Measurements from ENCODE around the gene NINL. TPM values are rescaled to one million over a fixed set of nuclear protein-coding genes. Genes with fewer than 3 reads are reported as not detected.

NINL gene
- total and polyA plus RNA-seq, 2 of the 4 experiments (the other 2 are of a cell fraction): 3.0 to 10.4 TPM

DNA sequence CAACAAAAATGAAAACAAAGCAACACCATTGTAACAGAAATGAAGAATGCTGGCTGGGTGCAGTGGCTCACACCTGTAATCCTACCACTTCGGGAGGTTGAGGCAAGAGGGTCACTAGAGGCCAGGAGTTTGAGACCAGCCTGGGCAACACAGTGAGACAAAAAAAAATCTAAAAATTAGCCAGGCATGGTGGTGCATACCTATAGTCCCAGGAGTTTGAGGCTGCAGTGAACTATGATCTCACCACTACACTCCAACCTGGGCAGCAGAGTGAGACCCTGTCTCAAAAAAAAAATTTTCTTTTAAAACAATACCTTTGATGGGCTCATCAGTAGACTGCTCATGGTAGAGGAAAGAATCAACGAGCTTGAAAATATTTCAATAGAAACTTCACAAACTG lies 18.5 kb downstream of the NINL start:
- no peak overlapping the region for H2BK20ac ChIP-seq (ENCODE audit: low read depth, low read length)
- H2BK120ac ChIP-seq (ENCODE audit: low read depth, low read length): no peak overlapping the region
- H3K36me3 ChIP-seq (ENCODE audit: control insufficient read depth, insufficient read depth, low read length): peaks cover 4% of the 10 kb centered on the region; the same call in 1 of the 2 replicates
- peaks cover 2% of the 10 kb centered on the region; the same call in 1 of the 2 replicates for H3K9me3 ChIP-seq (ENCODE audit: control insufficient read depth, insufficient read depth, low read length)
- no peak overlapping the region for H2BK15ac ChIP-seq (ENCODE audit: low read depth, low read length)
- DNase-seq (no peak), ATAC-seq (ENCODE audit: low read depth) (no peak)
- ChIA-PET POLR2A (ENCODE audit: unreplicated experiment) (no interaction called here), CTCF (no interaction called here)
- no peak overlapping the region for H3K27ac ChIP-seq (ENCODE audit: insufficient read depth, low read length)
- H4K8ac ChIP-seq (ENCODE audit: low read depth in 2 of 2, low read length in 2 of 2): no peak overlapping the region
- in situ Hi-C loops (cut with MboI; ENCODE audit: low sequenced_read_pairs) (no loop called here), dilution Hi-C loops (cut with HindIII; ENCODE audit: low sequenced_read_pairs, unreplicated experiment) (no loop called here), intact Hi-C loops (cut with micrococcal nuclease) (no loop called here)
- no peak overlapping the region for H3K18ac ChIP-seq (ENCODE audit: low read depth, low read length)
- no CpG with 5 or more reads among the region's 2 CpGs for WGBS, 2 experiments (ENCODE audit: extremely low coverage in 2 of 2, insufficient read length in 1 of 2)
- no TSS peak for BruUV-seq (replicated peaks)
- H3K4me2 ChIP-seq (ENCODE audit: low read depth, low read length): no peak overlapping the region
- H4K20me1 ChIP-seq (ENCODE audit: insufficient read depth, low read length): peaks cover 15% of the 10 kb centered on the region
- H3K27me3 ChIP-seq (ENCODE audit: control insufficient read depth, insufficient read depth, low read length): no peaks in the 10 kb centered on the region
- no peak overlapping the region for H3K9ac ChIP-seq (ENCODE audit: low read depth, low read length)
- no peak overlapping the region for H4K91ac ChIP-seq (ENCODE audit: insufficient read depth, low read depth, low read length)
- no peaks in the 10 kb centered on the region for H3K9me1 ChIP-seq (ENCODE audit: insufficient read depth, low read length)
- H2AK5ac ChIP-seq (ENCODE audit: low read depth, low read length): no peak overlapping the region
- no peak overlapping the region for H3K14ac ChIP-seq (replicated peaks; ENCODE audit: low read depth, low read length)
- peaks cover 15 to 40% of the 10 kb centered on the region in 2 experiments; a peak in 3 of 4 replicates for H3K79me1 ChIP-seq (ENCODE audit: low read depth in 1 of 2, low read length in 2 of 2)
- H3K4ac ChIP-seq (ENCODE audit: low read depth, low read length): no peak overlapping the region
- no peak overlapping the region for H3K4me3 ChIP-seq (ENCODE audit: insufficient read depth, low read depth, low read length)
- no peak overlapping the region for H3K56ac ChIP-seq (ENCODE audit: extremely low read depth, insufficient read depth, low read length)
- H4K5ac ChIP-seq (ENCODE audit: low read depth, low read length): no peak overlapping the region
- no peak overlapping the region for H2AFZ ChIP-seq (replicated peaks; ENCODE audit: low read length, poor library complexity)
- TF ChIP-seq RFX5 (IDR thresholded peaks at IDR 0.05; ENCODE audit: low read depth, low read length) (no peak), CEBPB (IDR thresholded peaks at IDR 0.05; ENCODE audit: low read depth, low read length) (no peak), MAFK (IDR thresholded peaks at IDR 0.05; ENCODE audit: low read depth, low read length) (no peak), SMC3 (IDR thresholded peaks at IDR 0.05; ENCODE audit: low read depth, low read length) (no peak), MAZ (IDR thresholded peaks at IDR 0.05; ENCODE audit: borderline replicate concordance, low read depth, low read length) (no peak), RAD21 (IDR thresholded peaks at IDR 0.05; ENCODE audit: low read length) (no peak), CHD1 (IDR thresholded peaks at IDR 0.05; ENCODE audit: low read depth, low read length) (no peak), RCOR1 (IDR thresholded peaks at IDR 0.05; ENCODE audit: insufficient replicate concordance, low read length) (no peak), BHLHE40 (IDR thresholded peaks at IDR 0.05; ENCODE audit: low read depth, low read length) (no peak), FOS (IDR thresholded peaks at IDR 0.05; ENCODE audit: low read depth, low read length) (no peak), NFE2L2 (IDR thresholded peaks at IDR 0.05; ENCODE audit: low read depth, low read length) (no peak), MXI1 (IDR thresholded peaks at IDR 0.05; ENCODE audit: borderline replicate concordance, low read depth, low read length) (no peak), POLR2A (IDR thresholded peaks at IDR 0.05; ENCODE audit: low read depth, low read length) (no peak)
- TF ChIP-seq, protein P1, sequence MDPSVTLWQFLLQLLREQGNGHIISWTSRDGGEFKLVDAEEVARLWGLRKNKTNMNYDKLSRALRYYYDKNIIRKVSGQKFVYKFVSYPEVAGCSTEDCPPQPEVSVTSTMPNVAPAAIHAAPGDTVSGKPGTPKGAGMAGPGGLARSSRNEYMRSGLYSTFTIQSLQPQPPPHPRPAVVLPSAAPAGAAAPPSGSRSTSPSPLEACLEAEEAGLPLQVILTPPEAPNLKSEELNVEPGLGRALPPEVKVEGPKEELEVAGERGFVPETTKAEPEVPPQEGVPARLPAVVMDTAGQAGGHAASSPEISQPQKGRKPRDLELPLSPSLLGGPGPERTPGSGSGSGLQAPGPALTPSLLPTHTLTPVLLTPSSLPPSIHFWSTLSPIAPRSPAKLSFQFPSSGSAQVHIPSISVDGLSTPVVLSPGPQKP (IDR thresholded peaks at IDR 0.05; ENCODE audit: borderline replicate concordance, low read depth, low read length): no peak
- TF ChIP-seq, protein P2, sequence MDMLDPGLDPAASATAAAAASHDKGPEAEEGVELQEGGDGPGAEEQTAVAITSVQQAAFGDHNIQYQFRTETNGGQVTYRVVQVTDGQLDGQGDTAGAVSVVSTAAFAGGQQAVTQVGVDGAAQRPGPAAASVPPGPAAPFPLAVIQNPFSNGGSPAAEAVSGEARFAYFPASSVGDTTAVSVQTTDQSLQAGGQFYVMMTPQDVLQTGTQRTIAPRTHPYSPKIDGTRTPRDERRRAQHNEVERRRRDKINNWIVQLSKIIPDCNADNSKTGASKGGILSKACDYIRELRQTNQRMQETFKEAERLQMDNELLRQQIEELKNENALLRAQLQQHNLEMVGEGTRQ (IDR thresholded peaks at IDR 0.05; ENCODE audit: low read depth, low read length): no peak
- TF ChIP-seq, protein P3, sequence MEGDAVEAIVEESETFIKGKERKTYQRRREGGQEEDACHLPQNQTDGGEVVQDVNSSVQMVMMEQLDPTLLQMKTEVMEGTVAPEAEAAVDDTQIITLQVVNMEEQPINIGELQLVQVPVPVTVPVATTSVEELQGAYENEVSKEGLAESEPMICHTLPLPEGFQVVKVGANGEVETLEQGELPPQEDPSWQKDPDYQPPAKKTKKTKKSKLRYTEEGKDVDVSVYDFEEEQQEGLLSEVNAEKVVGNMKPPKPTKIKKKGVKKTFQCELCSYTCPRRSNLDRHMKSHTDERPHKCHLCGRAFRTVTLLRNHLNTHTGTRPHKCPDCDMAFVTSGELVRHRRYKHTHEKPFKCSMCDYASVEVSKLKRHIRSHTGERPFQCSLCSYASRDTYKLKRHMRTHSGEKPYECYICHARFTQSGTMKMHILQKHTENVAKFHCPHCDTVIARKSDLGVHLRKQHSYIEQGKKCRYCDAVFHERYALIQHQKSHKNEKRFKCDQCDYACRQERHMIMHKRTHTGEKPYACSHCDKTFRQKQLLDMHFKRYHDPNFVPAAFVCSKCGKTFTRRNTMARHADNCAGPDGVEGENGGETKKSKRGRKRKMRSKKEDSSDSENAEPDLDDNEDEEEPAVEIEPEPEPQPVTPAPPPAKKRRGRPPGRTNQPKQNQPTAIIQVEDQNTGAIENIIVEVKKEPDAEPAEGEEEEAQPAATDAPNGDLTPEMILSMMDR (conservative IDR thresholded peaks at IDR 0.05; ENCODE audit: low read depth, low read length): no peak
- H3K4me1 ChIP-seq (ENCODE audit: control insufficient read depth, insufficient read depth, low read length): peaks cover under 1% of the 10 kb centered on the region; the same call in 1 of the 2 replicates
- H2BK5ac ChIP-seq (ENCODE audit: low read depth, low read length, poor library complexity, severe bottlenecking): no peak overlapping the region
- H2AK9ac ChIP-seq (replicated peaks; ENCODE audit: low read depth, low read length, poor library complexity): no peak overlapping the region
- no peak overlapping the region for H3K23ac ChIP-seq (ENCODE audit: low read depth, low read length)
